DLD1 (cell line): ENCODE results near the gene MDC1.

Source experiments
- in situ Hi-C: cut with HindIII; loops from 2 replicates; pipeline ENCODE4 v1.10.0; 2017; ENCODE audit warnings: low sequenced_read_pairs

The MDC1 gene

DNA sequence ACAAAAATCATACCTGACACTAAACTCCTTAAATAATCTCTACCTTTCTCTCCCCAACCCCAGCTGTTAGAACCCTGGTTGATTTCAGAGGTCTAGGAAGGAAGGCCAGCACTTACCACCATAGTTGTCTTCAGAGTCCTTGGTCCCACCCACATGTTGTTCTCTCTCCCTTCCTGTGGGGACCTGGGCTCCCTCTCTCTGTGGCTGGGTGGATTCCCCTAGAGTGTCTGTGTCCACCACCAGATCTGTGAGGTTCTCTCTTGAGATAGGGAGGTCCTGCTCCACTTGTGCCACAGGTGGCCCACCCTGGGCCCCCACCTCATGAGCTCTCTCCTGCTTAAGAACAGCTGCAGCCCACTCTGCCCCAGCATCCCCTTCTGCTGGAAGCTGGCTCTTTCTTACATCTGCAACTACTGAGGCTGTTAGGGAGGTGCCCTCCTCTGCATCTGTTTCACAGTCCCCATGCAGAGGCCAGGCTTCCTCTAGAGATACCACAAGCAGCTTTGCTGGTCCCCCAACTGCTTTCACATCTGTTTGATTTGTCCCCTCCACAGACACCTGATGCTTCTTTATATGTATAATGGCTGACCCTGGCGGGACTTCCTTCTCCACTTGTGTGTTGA, 5.2 kb downstream of the MDC1 start:
- in situ Hi-C loops: no loop called here

- in situ Hi-C loops: no loop called here
These were observed 7.8 kb downstream of the MDC1 start for GRCh38 chr6:30709101-30709868.

GRCh38 chr6:30707281-30707850, 9.7 kb downstream of the MDC1 start:
- in situ Hi-C loops: no loop called here

DNA sequence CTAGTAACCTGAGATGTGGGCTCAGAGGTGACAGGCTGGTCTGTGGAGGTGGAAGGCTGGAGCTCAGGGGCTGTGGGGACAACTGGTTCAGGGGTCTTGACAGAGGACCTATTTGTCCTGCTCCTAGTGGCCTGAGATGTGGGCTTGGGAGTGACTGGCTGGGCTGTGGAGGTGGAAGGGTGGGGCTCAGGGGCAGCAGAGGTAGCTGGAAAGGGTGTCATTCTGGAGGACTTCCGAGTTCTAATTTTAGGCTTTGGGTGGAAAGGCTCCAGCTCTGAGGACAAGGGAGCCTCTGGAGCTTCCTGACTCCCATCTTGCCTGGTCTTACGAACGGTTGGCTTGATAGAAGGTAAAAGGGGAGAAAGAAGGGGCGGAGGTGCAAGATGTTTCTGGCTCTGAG, 11.5 kb downstream of the MDC1 start:
- in situ Hi-C loops: no loop called here

DNA sequence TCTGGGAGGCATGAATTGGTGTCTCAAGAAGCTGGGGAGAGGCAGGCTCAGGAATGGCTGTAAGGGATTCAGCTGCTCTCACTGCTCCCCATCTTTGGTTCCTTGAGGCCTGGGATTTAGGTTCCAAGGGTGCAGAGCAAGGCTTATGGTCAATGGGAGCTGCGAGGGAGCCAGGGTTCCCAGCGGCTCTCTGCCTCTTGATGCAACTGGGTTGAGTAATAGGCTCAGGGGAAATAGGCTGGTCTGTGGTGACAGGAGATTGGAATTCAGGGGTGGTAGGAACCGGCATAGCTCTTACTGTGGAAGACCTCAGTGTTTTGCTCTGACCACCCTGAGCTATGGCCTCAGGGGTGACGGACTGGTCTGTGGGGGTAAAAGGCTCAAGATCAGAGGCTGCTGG, 13.3 kb downstream of the MDC1 start:
- in situ Hi-C loops: no loop called here

GRCh38 chr6:30703011-30703410, 14.1 kb downstream of the MDC1 start:
- in situ Hi-C loops: no loop called here

- in situ Hi-C loops: no loop called here
These were observed 16.7 kb downstream of the MDC1 start for GRCh38 chr6:30700340-30700739.

GRCh38 chr6:30696432-30696831, 20.6 kb downstream of the MDC1 start:
- in situ Hi-C loops: no loop called here

DNA sequence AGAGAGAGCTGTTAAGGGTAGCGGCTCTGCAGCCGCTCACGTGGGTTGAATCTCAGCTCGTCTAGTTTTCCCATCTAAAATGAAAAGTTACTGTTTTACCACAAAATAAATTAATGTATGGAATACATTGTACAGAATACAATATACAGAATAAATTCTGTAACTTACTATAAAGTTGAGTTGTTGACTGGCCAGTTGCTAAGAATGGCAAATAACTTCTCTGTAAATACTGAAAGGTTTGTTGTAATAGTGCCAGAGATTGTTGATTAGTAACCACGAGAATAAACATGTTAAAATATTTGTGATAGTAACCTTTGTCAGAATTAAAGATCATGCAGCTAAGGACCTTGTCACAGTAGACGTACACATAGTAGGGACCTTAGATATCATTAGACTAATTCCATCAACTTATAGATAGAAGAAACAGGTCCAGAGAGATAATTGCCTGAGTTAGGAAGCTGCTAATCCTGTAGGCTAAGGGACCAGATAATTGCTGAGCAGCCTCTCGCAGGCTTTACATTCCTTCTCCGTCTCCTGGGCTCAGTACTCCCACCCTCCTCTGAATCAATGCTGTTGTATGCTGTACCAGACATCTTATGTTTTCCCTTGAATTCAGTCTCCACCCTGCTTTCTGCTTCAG, 25.8 kb downstream of the MDC1 start:
- in situ Hi-C loops: no loop called here

- in situ Hi-C loops: no loop called here
These were observed 26.5 kb downstream of the MDC1 start, which contains the start of gene NRM for GRCh38 chr6:30690403-30691207. TSS of gene NRM (minus strand) at chr6:30690984. CDS start at chr6:30690974, 10 bp downstream.

DNA sequence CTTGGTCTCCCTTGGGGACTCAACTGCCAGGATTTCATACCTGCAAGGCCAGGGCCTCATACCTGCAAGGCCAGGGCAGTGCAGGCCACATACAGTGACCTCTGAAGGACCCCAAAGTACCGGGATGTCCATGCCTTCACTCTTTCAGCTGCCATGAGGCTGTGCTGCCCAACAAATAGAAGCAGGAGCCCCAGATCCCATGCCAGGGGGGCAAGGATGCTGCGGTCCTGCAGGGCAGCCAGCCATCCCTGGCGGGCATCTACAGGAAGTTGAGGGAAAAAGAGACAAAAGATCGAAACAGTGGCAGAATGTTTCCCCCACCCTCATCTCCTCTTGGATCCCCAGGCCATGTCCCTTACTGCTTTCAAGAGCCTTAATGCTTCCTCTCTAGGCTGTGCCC, 27.1 kb downstream of the MDC1 start:
- in situ Hi-C loops: no loop called here

- in situ Hi-C loops: no loop called here
These were observed 27.8 kb downstream of the MDC1 start for GRCh38 chr6:30689022-30689865.

- in situ Hi-C loops: no loop called here
These were observed 28.5 kb downstream of the MDC1 start for GRCh38 chr6:30688569-30688968.

DNA sequence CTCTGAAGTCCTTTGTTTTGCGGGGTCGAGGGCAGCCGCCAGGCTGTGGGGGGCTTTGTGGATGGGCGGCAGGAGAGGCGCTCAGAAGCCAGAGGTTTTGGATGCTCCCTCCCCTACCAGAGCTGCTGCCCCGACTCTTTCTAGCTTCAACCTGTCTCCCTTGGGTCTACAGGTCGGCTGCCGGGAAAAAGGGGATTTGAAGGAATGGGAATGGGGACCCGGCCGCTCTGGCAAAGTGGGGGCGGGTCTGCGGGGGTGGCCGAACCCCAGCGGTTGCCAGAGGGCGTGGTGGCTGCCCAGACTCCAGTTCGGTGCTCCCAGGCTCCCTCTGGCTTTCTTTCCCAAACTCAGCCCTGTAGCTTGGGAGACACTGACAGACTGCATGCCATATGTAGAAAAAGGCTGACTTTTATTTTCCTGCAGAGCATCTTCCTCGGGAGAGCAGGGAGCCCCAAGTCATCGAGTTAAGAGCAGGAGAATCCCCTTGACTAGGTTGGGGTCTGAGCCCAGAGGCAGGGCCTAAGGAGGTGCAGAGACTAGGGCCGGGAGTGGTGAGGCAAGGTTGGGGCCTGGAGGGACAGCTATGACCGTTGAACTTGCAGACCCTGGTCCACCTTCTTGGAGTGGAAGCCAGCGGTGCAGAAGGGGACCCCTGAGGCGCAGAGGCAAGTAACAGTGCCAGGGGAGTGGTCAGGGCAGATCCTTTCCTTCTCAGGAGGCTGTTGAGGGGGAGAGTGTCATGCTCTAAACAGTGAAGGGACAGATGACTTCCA, 29.2 kb downstream of the MDC1 start:
- in situ Hi-C loops: no loop called here

GRCh38 chr6:30686908-30687658, 30.0 kb downstream of the MDC1 start:
- in situ Hi-C loops: no loop called here

- in situ Hi-C loops: no loop called here
These were observed 30.8 kb downstream of the MDC1 start, which contains the start of gene PPP1R18 for GRCh38 chr6:30686009-30686907. TSS of gene PPP1R18 (minus strand) at chr6:30686645. CDS start at chr6:30686018, 627 bp downstream.
